Fibroblast of the conjunctiva (primary cell): Measurements from ENCODE around the gene GPC1.

ENCODE experiments used
- DNase-seq: peaks from one replicate; pipeline ENCODE4 v3.0.0-alpha.2; 2010; ENCODE audit warnings: low read depth

The GPC1 gene

GRCh38 chr2:240397924-240398645 lies 37.4 kb upstream of the GPC1 start:
- DNase-seq, result no peak

GRCh38 chr2:240398661-240399267 lies 36.7 kb upstream of the GPC1 start:
- DNase-seq, result no peak

- no peak for DNase-seq
Measured at GRCh38 chr2:240399419-240400324, 35.8 kb upstream of the GPC1 start.

- DNase-seq, result no peak
Measured at GRCh38 chr2:240400371-240401161, 34.9 kb upstream of the GPC1 start.

- DNase-seq, result no peak
Measured at GRCh38 chr2:240401308-240401707, 34.2 kb upstream of the GPC1 start.

- DNase-seq, result no peak
Measured at GRCh38 chr2:240401781-240402551, 33.5 kb upstream of the GPC1 start.

- DNase-seq, result no peak
Measured at GRCh38 chr2:240402566-240403272, 32.7 kb upstream of the GPC1 start.

GRCh38 chr2:240403396-240404104 lies 31.9 kb upstream of the GPC1 start:
- DNase-seq, result no peak

- DNase-seq, result no peak
Measured at GRCh38 chr2:240404174-240404852, 31.1 kb upstream of the GPC1 start.

GRCh38 chr2:240405133-240405532 lies 30.3 kb upstream of the GPC1 start:
- DNase-seq, result no peak

GRCh38 chr2:240405684-240406313 lies 29.7 kb upstream of the GPC1 start:
- no peak for DNase-seq

GRCh38 chr2:240407090-240407489 lies 28.4 kb upstream of the GPC1 start:
- no peak for DNase-seq

- DNase-seq, result no peak
Measured at GRCh38 chr2:240410004-240410403, 25.5 kb upstream of the GPC1 start.

GRCh38 chr2:240410808-240411207 lies 24.7 kb upstream of the GPC1 start:
- DNase-seq, result no peak

- DNase-seq, result no peak
Measured at GRCh38 chr2:240411261-240412160, 24.0 kb upstream of the GPC1 start.

GRCh38 chr2:240412211-240412861 lies 23.1 kb upstream of the GPC1 start:
- DNase-seq, result no peak
